ENCODE data around the gene CILP. TPM values are rescaled to one million over a fixed set of nuclear protein-coding genes. Genes with fewer than 3 reads are reported as not detected.

The CILP gene
- total RNA-seq, 1 experiment from 2014 or later = 0.04 TPM

DNA sequence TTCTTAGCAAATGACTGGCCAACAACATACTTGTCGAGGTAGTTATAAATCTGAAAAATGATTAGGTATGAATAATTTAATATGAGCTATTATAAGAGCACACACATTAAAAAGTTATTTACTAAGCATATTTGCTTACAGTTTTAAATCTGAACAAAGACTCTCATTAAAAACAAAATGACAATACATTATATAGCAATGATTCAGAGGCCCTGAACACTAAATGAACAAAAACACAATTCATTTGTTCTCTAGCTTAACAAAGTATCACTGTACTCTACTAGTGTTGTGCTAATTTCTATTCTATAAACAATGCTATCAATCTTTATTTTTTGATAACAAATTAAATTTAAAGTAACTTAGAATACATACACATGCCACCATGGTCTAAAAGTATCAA, 47.1 kb downstream of the CILP start:
- TF ChIP-seq, protein P1, sequence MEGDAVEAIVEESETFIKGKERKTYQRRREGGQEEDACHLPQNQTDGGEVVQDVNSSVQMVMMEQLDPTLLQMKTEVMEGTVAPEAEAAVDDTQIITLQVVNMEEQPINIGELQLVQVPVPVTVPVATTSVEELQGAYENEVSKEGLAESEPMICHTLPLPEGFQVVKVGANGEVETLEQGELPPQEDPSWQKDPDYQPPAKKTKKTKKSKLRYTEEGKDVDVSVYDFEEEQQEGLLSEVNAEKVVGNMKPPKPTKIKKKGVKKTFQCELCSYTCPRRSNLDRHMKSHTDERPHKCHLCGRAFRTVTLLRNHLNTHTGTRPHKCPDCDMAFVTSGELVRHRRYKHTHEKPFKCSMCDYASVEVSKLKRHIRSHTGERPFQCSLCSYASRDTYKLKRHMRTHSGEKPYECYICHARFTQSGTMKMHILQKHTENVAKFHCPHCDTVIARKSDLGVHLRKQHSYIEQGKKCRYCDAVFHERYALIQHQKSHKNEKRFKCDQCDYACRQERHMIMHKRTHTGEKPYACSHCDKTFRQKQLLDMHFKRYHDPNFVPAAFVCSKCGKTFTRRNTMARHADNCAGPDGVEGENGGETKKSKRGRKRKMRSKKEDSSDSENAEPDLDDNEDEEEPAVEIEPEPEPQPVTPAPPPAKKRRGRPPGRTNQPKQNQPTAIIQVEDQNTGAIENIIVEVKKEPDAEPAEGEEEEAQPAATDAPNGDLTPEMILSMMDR (conservative IDR thresholded peaks at IDR 0.05) = no peak
- H2BK15ac ChIP-seq (ENCODE audit: low read depth, low read length) = no peak overlapping the region
- H3K36me3 Mint-ChIP-seq (ENCODE audit: insufficient read depth in 1 of 3, low read depth in 3 of 3) = peaks cover 9 to 21% (median 18%) of the 10 kb centered on the region in 3 experiments; a peak in 6 of 7 replicates
- no peak overlapping the region for H4K91ac ChIP-seq (ENCODE audit: insufficient read length, low read depth, low read length)
- H2BK20ac ChIP-seq (ENCODE audit: low read depth, low read length, poor library complexity, severe bottlenecking) = no peak overlapping the region
- no peak overlapping the region for H3K9ac ChIP-seq (ENCODE audit: extremely low read depth, insufficient read length, low read length)
- no peak overlapping the region for H3K27ac Mint-ChIP-seq
- no peaks in the 10 kb centered on the region for H3K79me1 ChIP-seq (ENCODE audit: insufficient read depth, low read depth, low read length, poor library complexity, severe bottlenecking)
- H3K23me2 ChIP-seq (ENCODE audit: insufficient read length, low read depth, low read length, poor library complexity, severe bottlenecking) = no peaks in the 10 kb centered on the region
- no peaks in the 10 kb centered on the region for H3K4me1 ChIP-seq (ENCODE audit: insufficient read depth, low read length)
- WGBS (ENCODE audit: extremely low coverage, insufficient read length, low lambda C conversion rate) = no CpG with 5 or more reads among the region's 1 CpG
- H3K27ac ChIP-seq (ENCODE audit: insufficient read length, low read depth, low read length) = no peak overlapping the region
- no peak overlapping the region for H3K4me2 ChIP-seq (ENCODE audit: insufficient read depth, insufficient read length, low read length)
- H3K56ac ChIP-seq (ENCODE audit: insufficient read length, low read depth, low read length) = no peak overlapping the region
- H3K4me1 Mint-ChIP-seq = no peaks in the 10 kb centered on the region
- H2BK12ac ChIP-seq (ENCODE audit: insufficient read length, low read depth, low read length) = no peak overlapping the region
- no peaks in the 10 kb centered on the region for H3K27me3 Mint-ChIP-seq (ENCODE audit: low read depth)
- no peak overlapping the region for H3K4ac ChIP-seq (ENCODE audit: low read depth, low read length)
- H2BK120ac ChIP-seq (ENCODE audit: low read depth, low read length, poor library complexity, severe bottlenecking) = no peak overlapping the region
- H4K8ac ChIP-seq (replicated peaks; ENCODE audit: insufficient read length, low read depth, low read length) = no peak overlapping the region
- no peaks in the 10 kb centered on the region for H3K27me3 ChIP-seq (ENCODE audit: insufficient read depth, low read length)
- no peak overlapping the region for H3T11ph ChIP-seq (ENCODE audit: low read length)
- H3K79me2 ChIP-seq (ENCODE audit: insufficient read depth, low read length) = no peaks in the 10 kb centered on the region
- no peaks in the 10 kb centered on the region for H3K9me3 Mint-ChIP-seq
- no peak overlapping the region for H3K18ac ChIP-seq (ENCODE audit: insufficient read length, low read depth, low read length)
- H3K4me3 Mint-ChIP-seq = no peak overlapping the region
- H2AFZ ChIP-seq (ENCODE audit: low read length) = no peak overlapping the region
- no peak overlapping the region for H3K23ac ChIP-seq (ENCODE audit: insufficient read length, low read depth, low read length)
- H2AK5ac ChIP-seq (ENCODE audit: insufficient read length, low read length) = no peak overlapping the region
- no peak for DNase-seq
- H4K5ac ChIP-seq (ENCODE audit: insufficient read length, low read depth, low read length) = no peak overlapping the region
- H2BK5ac ChIP-seq (ENCODE audit: insufficient read length, low read length) = no peak overlapping the region
- no peaks in the 10 kb centered on the region for H3K9me3 ChIP-seq (ENCODE audit: control insufficient read depth, low read depth, low read length)
- H3K14ac ChIP-seq (ENCODE audit: insufficient read depth, low read length) = no peak overlapping the region
- H4K20me1 ChIP-seq (ENCODE audit: control insufficient read depth, insufficient read depth, insufficient read length) = no peaks in the 10 kb centered on the region

All from H9 (cell line).